Stromal cell of bone marrow (primary cell): ENCODE data around the gene FEV.
A peak's percentile ranks its signal among the peaks of the same experiment; 100 is the strongest.

Source experiments
- DNase-seq: peaks from one replicate; pipeline ENCODE4 v3.0.0-alpha.2; 2012; ENCODE audit warnings: low read depth

FEV gene

DNA sequence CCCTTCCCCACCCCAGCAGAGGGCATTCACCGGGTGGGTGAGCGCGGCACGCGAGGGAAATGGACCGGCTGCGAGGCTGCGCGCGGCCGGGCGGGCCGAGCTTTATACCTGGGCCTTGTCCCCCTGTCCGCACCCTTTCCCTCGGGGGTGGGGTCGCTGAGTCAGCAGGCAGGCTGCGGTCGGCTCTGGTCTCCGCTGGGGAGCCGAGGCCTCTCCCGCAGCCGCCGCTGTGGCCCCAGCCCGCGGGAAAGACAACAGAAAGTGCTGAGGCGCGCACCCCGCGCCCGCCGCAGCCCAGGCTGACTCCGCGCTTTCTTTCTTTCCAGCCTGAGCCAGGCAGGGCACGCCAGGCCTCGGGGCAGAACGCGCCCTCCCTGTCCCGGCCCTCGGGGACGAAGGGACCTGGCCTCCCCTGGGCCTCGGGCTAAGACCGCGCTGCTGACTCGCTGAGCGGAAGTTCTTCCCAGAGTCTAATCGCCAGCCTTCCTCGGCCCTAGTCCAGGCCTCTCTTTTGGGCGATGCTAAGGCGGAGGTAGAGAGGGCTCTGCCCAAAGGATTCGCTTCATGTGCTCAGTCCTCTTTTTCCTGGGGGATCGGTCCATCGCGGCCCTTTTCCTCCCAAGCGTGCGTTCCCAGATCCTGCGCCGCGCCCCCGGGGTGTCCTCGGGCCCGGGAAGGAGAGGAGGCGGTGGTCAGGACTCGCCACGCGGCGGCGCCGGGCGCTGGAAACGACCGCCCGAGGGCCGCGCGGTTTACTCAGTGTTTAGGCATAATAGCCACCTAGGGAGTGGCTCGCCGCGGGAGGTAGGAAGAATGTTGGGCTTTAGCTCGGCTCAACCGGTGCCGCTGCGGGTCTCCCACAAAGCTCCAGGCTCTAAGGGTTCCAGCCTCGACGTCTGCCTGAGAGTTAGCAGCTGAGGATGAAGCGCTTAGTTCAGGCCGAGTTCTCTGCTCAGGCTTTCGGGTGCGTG lies 8.6 kb upstream of the FEV start, which contains the start of gene CRYBA2:
TSS of gene CRYBA2 (minus strand) at position 78 of the 971 bp plus-strand sequence. CDS start 246 bp downstream, outside the sequence.
- no peak for DNase-seq

DNA sequence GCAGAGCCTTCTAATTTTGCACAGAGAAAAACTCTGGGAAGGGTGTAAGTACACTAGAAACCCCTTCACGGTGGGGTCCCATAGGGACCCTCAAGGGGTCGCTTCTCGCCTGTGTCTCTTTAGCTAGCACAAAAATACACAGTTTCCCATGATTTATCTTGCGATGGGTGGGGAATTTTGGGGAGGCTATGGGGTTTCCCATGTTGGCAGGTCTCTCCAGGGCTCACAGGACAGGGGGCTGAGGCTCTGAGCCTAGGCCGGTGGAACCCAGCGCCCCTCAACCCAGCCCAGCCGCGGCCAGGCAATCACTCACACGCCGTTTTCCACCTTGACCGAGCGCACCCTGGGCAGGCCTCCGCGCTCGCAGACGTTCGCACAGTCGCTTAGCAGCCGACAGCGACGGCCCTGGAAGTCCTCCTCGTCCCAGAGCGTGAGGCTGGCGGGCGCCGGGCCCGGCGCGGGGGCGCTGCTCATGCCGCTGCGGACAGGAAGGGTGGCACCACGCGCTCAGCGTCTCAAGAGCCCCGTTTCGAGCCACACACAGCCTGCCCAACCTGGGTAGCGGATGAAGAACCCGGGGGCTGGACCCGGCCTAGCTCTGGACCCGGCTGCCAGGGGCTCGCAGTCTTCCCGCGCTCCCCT lies 7.8 kb upstream of the FEV start:
- no peak for DNase-seq

DNA sequence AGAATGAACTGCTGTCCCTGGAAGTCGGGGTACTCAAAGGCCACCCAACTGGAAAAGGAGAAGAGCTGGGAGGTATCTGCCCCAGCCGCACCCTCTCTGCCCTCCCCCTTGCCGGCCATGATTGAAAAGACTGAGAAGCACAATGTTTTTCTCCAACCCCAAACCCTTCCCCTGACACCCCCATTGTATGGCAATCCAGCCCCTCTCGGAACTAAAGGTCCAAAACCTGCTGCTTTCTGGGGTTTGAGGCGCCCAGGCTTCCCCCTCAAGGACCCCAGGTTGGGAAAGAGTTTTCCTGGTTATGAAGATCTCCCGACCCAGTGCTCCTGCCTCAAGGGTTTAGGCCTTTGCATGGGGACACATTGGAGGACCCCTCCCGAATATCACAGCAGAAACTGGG lies 7.2 kb upstream of the FEV start:
- no peak for DNase-seq

DNA sequence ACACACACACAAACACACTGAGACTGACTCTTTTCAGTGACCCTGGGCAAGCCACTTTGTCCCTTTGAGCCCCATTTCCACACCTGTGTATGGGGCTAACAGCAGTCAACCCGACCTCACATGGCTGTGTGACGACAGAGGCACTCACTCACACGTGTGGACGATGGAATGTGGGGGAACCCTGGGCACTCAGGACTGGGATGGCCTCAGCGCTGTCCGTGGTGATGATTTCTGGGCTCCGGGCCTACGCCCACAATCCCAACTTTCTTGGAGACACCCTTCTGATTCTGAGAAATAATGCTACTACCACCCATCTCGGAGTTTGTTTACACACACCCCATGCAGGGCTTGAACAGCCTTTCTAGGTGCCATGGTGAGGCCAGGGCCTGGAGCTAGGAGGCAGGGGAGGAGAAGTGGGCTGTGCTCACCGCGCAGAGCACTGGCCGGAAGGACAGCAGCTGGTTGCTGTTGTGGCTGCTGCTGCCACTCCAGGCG lies 6.7 kb upstream of the FEV start:
- DNase-seq = no peak

DNA sequence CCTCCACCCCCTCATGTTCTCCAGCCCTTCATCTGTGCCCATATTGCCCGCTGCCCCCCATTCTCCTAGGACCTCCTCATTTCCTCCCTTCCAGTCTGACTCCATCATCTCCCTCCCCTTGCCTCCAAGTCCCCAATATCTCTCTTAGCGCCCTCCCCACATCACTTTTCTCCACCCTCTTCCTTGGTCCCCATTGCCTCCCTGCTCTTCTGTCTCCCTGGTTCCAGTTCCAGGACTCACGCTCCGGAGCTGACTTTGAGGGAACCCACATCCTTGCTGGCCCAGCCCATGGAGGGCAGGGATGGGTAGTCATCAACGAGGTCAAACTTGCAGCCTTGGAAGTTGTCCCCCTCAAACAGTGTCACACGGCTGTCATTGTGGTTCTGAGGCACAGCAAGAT lies 5.6 kb upstream of the FEV start:
- no peak for DNase-seq

DNA sequence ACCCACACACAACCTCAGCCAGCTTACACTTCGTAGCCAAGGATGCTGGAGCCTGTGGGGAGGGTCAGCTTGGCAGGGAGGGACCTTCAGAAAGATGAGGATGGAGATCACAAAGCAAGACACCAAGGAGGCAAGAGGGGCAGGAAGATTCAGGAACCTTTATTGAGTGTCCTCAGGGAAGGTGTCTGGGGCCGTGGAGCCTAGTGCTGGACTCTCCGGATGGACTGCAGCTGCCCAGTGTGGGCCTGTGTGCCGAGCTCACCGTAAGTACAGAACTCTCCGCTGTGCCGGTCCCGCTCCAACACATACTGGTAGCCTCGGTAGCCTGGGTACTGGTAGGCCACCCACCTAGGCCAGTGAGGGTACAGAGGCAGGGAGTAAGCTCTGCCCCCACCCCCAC lies 5.1 kb upstream of the FEV start:
- DNase-seq = no peak

DNA sequence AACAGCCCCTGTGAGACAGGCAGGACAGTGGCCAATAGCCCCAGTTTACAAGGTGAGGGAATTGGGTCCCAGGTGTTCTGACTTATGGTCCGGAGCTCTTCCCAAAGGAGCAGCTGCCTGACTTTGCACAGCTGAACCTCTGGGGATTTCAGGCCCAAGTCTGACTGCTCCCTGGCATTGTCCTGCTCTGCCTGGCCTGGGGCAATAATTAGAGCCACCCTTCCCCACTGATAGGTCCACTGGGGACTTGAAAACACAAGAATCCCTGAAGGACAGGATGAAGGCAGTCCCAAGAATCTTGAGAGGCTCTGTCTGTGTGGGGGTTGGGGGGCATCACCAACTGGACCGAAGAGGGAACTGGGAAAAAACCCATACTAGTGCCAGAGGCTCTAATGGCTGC lies 3.7 kb upstream of the FEV start:
- no peak for DNase-seq

DNA sequence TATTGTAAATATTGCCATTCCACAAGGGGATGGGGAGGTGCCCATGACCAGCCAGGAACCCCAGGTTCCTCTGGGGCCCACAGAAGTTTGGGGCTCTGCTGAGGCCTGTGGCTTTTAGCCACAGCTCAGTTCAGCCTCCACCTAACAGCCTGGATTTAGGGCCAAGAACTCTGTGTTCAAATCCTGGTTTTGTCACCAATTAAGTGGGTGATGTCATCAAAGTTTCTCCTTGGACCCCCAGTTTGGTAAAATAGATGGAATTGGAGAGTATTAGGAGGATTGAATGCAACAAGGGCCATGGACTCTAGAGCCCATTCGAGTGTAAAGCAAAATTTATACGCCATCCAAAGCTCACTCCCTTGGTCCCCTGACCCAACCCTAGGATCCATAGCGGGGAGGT lies 3.2 kb upstream of the FEV start:
- DNase-seq = no peak

DNA sequence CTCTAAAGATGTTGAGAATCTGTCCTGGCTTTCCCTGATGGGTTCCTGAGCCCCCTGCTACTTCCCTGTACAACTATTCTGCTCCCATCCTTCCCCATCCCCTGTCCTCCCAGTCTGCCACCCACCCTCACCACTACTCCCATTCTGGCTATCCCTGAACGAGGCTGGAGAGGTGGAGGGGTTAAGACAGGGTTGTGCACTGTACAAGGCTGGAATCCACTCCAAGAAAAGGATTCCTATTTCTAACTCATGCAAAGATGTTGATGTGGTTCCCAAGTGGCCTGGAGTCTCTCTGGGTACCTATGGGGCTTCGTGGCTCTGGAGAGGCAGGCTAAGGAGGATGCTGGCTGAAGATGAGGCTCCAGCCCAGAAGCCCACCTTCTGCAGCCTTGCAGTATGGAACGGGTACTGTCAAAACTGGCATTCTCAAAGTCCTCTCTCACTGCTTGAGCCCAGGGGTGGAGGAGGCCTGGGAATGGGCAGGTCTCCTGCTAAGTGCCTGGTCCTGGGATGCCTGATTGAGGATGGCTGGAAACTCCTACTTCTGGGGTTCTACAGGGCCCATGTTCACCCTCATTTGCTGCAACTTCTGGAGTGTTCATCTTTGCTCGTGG lies 1.3 kb upstream of the FEV start:
- no peak for DNase-seq

DNA sequence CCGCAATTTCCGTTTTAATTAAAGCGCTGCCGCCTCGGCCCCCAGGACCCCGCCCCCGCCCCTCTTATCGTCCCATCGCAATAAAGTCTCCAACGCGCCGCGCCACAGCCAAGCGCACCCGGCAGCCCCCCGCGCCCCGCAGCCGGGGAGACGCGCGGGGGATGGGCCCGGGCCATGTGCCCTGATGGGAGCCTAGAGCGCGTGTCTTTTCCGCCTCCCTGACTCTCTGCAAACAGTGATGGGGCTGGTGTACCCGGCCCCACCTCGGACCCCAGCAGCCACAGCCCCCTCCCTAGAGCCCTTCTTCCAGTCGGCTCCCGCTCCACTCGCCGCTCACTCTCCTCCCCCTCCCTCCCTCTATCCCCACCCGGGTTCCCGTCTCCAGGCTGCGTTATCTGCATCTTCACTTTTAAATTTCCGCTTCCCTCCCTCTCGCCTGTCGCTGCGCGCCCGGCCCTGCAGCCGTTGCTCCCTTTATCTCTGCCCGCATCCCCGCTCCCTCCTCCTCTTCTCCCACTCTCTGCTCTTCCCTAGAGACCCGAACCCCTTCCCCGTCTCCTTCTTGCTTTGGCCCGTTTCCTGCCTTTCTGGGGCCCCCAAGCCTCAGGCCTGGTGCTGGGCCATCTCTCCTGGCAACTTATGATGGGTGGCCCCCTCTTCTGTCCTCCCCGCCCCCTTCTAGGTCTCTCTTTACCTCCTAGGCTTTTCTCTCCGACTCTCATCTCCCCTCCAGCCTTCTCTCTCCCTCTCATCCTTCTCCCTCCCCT lies 524 bp upstream of the FEV start:
- DNase-seq = no peak

DNA sequence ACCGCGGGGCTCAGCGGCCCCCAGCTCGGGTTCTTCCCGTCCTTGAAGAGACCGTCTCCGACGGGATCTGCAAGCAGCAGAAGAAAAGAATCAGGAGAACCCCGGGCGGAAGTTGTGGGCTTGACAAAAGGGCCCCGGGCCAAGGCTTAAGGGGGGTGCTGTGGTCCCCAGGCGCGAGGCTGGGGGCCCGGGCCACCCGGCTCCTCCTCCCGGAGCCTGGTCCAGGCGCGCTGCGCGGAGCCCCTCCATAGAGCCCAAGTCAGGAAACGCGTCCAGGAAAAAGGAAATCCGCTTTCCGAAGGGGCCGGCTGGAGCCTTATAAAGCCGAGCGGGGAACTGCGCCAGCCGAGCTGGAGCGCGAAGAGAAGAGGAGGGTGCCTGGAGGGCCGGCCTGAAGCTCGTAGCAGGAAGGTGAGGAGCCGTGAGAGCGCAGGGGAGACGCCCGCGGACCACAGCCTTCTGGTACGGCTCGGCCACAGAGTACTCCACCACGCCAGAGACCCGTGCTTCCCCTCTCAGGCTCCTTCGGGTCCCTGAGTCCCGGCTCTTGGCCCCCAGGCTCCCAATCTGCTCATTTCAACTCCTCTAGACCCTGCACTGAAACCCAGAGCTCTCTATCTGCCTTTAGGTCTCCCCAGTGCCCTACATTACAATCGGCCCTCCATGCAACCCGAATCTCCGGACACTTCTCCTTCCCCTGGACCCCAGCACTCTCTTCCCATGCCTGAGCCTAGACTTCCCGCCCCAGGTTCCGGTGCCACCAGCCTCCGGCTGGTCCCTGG lies 554 bp downstream of the FEV start:
- DNase-seq = no peak

DNA sequence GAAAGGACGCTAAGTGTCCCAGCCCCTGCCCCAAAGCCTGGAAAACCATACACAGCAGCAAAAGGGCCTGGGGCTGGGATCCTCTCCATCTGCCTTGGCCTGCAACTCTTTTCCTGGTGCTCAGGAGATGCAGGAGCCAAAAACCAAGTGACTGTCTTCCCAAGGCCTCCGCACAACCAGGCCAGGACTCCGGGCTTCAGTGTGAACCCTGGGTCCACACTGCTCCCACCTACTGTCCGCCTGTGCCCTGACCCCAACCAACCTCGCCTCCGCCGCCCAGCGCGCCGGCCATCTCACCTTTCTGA lies 1.1 kb downstream of the FEV start:
- no peak for DNase-seq

DNA sequence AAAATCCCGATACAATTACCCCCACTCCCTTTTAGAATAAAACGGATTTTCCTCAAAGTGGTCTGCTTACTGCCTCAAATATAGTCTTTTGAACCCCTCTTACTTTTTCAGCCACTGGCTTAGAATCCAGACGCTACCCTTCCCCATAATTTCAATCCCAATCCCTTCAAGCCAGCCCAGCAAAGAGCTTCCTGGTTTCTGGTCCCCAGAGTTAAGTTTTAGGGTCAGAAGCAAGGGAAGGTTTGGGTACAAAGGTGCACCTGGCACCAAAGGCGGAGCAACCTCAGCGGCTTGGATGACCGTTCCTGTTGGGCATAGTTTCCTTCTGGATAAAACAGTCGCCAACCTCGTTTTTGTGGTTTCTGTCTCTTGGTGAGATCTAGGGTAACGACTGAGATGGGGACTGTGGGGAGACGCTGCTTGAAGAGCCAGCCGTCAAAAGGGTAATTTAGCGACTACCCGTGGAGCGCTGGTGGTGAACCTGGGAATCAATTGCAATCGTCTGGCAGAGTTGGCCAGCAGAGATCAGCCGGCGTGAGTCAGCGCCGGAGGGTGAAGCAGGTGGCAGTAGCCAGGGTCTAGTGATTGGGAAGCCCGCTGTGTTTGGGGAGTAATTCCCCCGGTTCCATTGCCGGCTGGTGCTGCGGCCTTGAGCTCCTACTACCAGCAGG lies 1.6 kb downstream of the FEV start:
- DNase-seq = no peak

DNA sequence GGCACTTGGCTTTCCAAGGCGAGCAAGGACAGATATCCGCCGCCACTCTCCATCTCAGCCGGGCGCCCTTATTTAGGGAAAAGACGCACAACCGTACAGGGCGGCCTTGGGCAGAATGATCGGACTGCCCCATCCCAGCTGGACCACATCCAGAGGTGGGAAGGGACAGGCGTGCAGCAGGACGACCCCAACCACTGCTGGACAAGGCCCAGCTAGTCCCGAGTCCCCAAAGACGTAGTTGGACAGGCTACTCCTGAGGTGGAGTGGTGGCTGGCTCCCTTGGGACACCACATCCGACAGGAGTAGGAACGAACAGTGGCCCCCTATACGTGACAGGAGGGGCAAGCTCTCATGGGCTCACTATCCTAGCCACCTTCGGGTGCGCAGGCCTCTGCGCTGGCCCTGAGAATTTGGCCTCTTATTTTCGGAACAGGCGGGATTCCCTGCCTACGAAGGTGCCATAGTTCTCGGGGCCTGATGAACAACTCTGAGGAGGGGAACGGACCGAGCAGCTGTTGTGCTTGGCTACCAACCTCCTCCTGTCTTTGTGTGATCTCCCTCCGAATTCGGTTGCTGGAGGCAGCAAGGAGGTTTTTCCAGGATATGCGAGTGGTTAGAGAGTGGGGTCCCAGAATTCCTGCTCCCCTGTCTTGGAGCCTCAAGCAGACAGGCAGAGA lies 2.3 kb downstream of the FEV start:
- no peak for DNase-seq

DNA sequence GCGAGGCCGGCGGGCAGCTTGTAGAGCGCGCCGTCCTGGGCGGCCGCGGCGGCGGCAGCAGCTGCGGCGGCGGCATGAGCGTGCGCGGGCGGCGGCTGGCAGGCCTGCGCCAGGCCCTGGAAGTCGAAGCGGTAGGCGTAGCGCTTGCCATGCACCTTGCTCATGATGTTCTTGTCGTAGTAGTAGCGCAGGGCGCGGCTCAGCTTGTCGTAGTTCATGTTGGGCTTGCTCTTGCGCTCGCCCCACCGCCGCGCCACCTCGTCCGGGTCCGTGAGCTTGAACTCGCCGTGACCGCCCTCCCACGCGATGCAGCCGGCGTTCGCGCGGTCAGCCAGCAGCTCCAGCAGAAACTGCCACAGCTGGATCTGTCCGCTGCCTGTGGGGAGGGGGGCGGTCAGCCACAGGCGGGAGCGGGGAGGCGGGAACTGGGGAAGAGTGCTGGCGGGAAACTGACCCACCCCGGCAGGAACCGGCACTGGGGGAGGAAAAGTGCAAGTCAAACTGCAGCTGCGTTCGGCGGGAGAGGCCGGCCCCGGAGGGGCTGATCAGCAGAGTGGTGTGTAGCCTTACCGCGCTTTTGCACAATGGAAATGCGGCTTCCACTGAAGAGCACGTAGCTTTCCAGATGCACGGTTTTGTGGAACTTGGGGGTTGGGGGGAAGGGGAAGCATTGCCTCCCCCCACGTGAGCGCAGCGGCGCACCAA lies 3.0 kb downstream of the FEV start:
- DNase-seq = no peak

DNA sequence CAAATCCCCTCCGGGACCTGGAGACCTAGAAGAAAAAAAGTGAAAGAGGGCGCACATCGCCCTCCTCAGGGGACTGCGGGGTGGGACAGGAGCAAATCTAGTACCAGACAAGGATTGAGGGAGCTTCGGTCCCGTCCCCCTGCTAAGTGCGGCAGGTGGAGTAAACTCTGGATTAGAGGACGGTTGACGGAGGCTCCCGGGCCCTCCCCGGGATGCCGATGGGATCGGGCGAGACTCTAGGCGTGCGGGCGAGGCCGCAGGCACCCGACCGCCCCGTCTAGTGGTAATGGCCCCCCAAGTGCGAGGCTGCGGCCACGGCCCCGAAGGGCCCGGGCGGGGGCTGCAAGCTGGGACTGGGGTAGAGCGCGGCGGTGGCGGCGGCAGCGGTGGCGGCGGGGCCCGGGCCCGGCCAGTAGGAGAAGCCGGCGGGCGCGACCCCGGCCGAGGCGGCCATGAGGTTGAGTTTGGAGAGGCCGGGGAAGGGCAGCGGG lies 3.5 kb downstream of the FEV start:
- no peak for DNase-seq

DNA sequence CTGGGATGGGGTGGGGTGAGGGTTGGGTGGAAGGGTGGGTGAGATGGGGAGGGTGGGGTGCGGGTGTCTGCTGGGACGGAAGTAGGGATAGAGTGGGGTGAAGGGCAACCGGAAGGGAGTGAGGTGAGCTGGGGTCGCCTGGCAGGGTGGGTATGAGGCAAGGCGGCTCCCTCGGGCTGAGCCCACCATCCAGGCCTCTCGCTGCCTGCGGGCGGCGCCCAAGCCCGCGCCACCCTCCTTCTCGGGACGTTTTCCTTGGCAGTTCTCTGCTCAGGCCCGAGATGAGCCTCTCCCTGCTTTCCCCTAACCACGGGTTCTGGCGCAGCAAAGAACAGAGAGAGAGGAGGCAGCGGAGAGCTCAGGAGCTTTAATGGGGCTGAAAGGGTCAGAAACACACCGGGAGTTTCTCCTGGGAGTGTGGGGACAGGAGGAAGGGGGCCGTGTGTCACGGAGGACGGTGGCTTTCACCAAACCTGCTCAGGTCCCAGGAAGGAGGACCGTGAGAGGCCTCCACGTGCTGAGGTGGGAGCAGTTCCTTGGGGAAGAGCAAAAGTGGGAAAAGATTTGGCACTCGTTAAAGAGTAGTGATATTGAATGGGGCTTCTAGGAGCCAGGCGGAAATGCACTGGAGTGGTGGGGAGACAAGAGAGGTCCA lies 4.1 kb downstream of the FEV start:
- no peak for DNase-seq

DNA sequence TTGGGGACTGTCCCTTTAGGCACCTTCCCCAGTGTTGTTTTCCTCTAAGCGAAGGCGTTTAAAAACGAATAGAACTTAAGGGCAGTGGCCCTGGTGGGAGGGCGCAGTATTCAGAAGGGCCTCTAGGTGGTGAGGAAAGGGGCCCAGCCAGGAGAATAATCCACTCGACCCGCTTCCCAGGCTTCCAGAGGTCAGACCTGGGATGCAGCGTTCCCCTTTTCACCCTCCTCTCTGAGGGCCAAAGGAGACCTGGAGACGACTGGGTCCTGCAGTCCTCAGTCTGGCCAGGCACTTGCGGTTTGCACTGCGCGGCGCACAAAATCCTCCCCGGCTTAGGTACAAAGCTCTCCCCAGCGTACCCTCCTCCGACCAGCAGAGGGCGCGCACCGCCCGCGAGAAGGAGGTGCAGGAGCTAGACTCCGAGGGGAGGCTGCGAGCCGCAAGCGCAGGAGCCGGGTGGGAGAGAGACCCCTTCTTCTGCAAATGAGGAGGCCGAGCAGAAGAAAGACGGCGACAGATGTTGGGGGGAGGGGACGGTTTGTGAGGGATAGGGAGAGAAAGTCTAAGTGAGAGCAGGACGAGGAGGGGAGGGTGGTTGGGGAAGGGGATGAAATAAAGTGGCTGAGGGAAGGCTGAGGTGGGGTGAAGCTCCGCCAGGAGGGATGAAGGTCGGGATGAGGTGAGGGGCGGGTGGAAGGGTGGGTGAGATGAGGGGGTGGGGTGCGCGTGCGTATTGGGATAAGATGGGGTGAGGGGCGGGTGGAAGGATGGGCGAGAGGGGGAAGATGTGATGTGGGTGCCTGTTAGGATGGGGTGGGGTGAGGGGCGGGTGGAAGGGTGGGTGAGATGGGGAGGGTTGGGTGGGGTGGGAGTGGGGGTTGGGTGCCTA lies 4.9 kb downstream of the FEV start:
- DNase-seq = peak; percentile 42
